ENCODE results near the gene SEPSECS. TPM values are rescaled to one million over a fixed set of nuclear protein-coding genes. Genes with fewer than 3 reads are reported as not detected.
"Not testable (repeated sequence)": the region's sequence is repeated elsewhere in the genome, so short reads cannot be mapped to it uniquely, and the experiment has no call there.

Gene SEPSECS
- total RNA-seq, 2 experiments from 2014 or later = 10.8 to 12.5 TPM

DNA sequence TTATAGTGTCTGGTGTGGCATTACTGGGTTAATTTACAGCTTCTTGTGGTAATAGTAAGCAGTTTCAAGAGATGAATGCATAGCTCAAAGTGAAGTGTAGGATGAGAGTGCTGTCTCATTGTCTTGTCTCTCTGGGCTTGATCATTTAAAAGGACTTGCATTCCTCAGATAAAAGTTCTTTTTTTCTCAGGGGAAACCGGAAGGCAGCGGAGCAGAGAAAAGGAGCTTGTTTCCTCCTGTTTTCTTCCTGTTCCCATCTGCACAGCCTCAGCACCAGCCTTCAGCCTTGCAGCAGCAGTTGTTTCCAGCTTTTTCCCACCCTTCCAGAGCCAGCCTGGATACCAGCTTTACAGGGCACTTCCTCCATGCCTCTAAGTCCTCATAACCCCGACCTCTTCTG is 68.1 kb downstream of the SEPSECS start:
- no peak for ATAC-seq
- H3K36me3 Mint-ChIP-seq (ENCODE audit: low read depth) = no peaks in the 10 kb centered on the region
- H3K4me1 Mint-ChIP-seq (ENCODE audit: low read depth) = no peaks in the 10 kb centered on the region
- DNase-seq = no peak
- H3K4me3 Mint-ChIP-seq = no peak overlapping the region
- ChIA-PET POLR2A (interaction anchor here (0.6 kb wide), 1 partner anchor 30 kb away, joined by 3 read pairs; no protein-coding TSS in a partner anchor), CTCF (interaction anchor here (2.0 kb wide), 1 partner anchor 47 kb away, joined by 4 read pairs; no protein-coding TSS in a partner anchor)
- no peaks in the 10 kb centered on the region for H3K9me3 Mint-ChIP-seq (ENCODE audit: insufficient read depth)
- peaks cover 24% of the 10 kb centered on the region for H3K27me3 Mint-ChIP-seq (ENCODE audit: low read depth)
- H3K27ac Mint-ChIP-seq = no peak overlapping the region

DNA sequence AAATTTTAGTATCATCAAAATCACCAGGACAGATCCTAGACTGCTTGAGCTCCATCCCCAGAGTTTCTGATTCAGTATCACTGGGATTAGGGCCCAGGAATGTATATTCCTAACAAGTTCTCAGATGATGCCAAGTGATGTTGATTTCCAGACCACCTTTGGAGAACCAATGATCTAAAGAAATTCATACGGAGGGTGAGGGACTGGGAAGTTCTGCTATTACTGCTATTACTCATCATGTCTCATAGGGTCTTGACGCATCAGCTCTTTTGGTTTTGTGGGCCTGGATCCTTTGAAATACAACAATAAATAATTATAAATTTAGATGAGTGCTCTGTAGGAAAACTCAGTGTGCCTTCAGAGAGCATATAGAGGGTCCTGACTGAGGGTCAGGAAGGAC is 69.7 kb downstream of the SEPSECS start:
- Mint-ChIP-seq H3K36me3 (ENCODE audit: low read depth) (no peaks in the 10 kb centered on the region), H3K4me1 (ENCODE audit: low read depth) (no peaks in the 10 kb centered on the region), H3K9me3 (ENCODE audit: insufficient read depth) (no peaks in the 10 kb centered on the region), H3K27me3 (ENCODE audit: low read depth) (peaks cover 31% of the 10 kb centered on the region), H3K27ac (no peak overlapping the region), H3K4me3 (no peak overlapping the region)
- POLR2A ChIA-PET = no interaction called here
- ATAC-seq (no peak), DNase-seq (no peak)
- CTCF ChIA-PET = no interaction called here

DNA sequence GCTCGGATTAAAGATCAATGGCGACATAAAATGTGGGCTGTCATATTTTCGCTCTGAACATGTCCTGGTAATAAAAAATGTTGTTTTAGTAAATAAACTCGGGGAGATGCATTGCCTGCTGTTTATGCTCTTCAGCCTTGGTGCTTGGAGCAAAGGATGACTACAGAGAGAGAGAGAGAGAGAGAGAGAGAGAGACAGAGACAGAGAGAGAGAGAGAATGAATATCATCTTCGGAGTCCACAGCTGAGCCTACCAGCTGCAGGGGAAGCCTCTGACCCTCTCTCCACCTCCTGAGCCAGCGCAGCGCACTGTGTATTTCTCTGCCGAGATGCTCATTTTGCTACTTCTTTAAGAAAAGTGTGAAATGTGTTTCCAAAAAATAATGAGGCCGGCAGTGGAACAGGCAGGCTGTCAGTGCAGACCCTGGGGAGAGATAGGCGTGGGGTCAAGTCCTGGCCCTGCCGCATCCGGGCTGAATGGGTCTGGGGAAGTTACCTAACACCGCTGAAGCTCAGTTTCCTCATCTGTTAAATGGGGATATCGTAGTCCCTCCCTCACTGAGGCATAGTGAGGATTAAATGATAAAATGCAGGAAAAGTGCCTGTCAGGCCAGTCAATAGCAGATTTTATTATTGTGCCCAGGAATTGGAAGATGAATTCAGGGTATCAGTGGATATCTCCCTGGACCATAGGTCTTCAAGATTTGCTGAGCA is 71.0 kb downstream of the SEPSECS start:
- no peak for ATAC-seq
- peaks cover 33% of the 10 kb centered on the region for H3K27me3 Mint-ChIP-seq (ENCODE audit: low read depth)
- no peak overlapping the region for H3K27ac Mint-ChIP-seq
- DNase-seq = no peak
- H3K36me3 Mint-ChIP-seq (ENCODE audit: low read depth) = no peaks in the 10 kb centered on the region
- CTCF ChIA-PET = interaction anchor here (2.5 kb wide), 1 partner anchor 55 kb away, joined by 6 read pairs; no protein-coding TSS in a partner anchor
- no peaks in the 10 kb centered on the region for H3K4me1 Mint-ChIP-seq (ENCODE audit: low read depth)
- no peak overlapping the region for H3K4me3 Mint-ChIP-seq
- POLR2A ChIA-PET = no interaction called here
- H3K9me3 Mint-ChIP-seq (ENCODE audit: insufficient read depth) = no peaks in the 10 kb centered on the region

- no peak for ATAC-seq
- ChIA-PET CTCF (interaction anchor here (2.5 kb wide), 1 partner anchor 56 kb away, joined by 6 read pairs; no protein-coding TSS in a partner anchor), POLR2A (no interaction called here)
- H3K9me3 Mint-ChIP-seq (ENCODE audit: insufficient read depth) = no peaks in the 10 kb centered on the region
- peaks cover 33% of the 10 kb centered on the region for H3K27me3 Mint-ChIP-seq (ENCODE audit: low read depth)
- no peaks in the 10 kb centered on the region for H3K4me1 Mint-ChIP-seq (ENCODE audit: low read depth)
- no peak overlapping the region for H3K27ac Mint-ChIP-seq
- no peaks in the 10 kb centered on the region for H3K36me3 Mint-ChIP-seq (ENCODE audit: low read depth)
- no peak overlapping the region for H3K4me3 Mint-ChIP-seq
- DNase-seq = no peak
Observed at GRCh38 chr4:25088093-25088952, 71.9 kb downstream of the SEPSECS start.

- ATAC-seq = no peak
- CTCF ChIA-PET = no interaction called here
Observed at GRCh38 chr4:25085671-25086070, 74.6 kb downstream of the SEPSECS start.

DNA sequence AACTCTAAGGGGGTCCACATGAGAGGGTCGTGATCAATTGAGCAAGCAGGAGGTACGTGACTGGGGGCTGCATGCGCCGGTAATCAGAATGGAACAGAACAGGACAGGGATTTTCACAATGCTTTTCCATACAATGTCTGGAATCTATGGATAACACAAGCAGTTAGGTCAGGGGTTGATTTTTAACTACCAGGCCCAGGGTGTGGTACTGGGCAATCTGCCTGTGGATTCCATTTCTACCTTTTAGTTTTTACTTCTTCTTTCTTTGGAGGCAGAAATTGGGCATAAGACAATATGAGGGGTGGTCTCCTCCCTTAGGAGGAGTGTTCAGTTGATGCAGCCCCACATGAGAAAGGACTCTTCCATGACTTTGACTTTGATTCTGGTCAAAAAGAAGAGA is 76.8 kb downstream of the SEPSECS start:
- CTCF ChIA-PET; H3K27ac Mint-ChIP-seq; H3K4me3 Mint-ChIP-seq; POLR2A ChIA-PET; H3K36me3 Mint-ChIP-seq (ENCODE audit: low read depth); DNase-seq; H3K9me3 Mint-ChIP-seq (ENCODE audit: insufficient read depth); H3K4me1 Mint-ChIP-seq (ENCODE audit: low read depth); ATAC-seq: not testable (repeated sequence)
- peaks cover 24% of the 10 kb centered on the region for H3K27me3 Mint-ChIP-seq (ENCODE audit: low read depth)

More at GRCh38 chr4:25085671-25086070, 74.6 kb downstream of the SEPSECS start:
- Mint-ChIP-seq H3K27me3 (ENCODE audit: low read depth) (peaks cover 33% of the 10 kb centered on the region), H3K4me3 (no peak overlapping the region), H3K9me3 (ENCODE audit: insufficient read depth) (no peaks in the 10 kb centered on the region), H3K27ac (no peak overlapping the region), H3K4me1 (ENCODE audit: low read depth) (no peaks in the 10 kb centered on the region), H3K36me3 (ENCODE audit: low read depth) (no peaks in the 10 kb centered on the region)
- POLR2A ChIA-PET = no interaction called here
- DNase-seq = no peak

GRCh38 chr4:25081866-25082471 is 78.3 kb downstream of the SEPSECS start:
- ATAC-seq = no peak
- DNase-seq = no peak
- Mint-ChIP-seq H3K9me3 (ENCODE audit: insufficient read depth) (no peaks in the 10 kb centered on the region), H3K27me3 (ENCODE audit: low read depth) (peaks cover 11% of the 10 kb centered on the region), H3K27ac (no peak overlapping the region), H3K36me3 (ENCODE audit: low read depth) (no peaks in the 10 kb centered on the region), H3K4me1 (ENCODE audit: low read depth) (no peaks in the 10 kb centered on the region), H3K4me3 (no peak overlapping the region)
- CTCF ChIA-PET = no interaction called here
- POLR2A ChIA-PET = no interaction called here

DNA sequence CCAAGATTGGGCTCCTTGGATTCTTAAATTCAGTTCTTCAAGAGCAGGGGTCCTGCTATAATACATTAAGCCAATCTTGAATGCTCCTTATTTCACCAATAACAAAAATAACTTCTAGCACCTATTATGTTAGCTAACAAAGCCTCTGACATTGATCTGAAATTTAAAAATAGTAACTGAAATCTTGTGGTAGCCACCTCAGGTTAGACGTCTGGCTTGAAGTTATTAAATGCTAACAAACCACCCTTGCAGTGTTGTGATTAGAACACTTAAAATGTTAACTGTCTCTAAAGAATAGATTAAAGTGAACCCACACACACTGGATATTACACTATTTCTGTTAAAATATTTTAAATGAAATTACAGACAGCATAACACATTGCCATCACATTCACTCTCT is 79.7 kb downstream of the SEPSECS start:
- DNase-seq (no peak), ATAC-seq (no peak)
- H3K27me3 Mint-ChIP-seq (ENCODE audit: low read depth) = peaks cover 5% of the 10 kb centered on the region
- no peaks in the 10 kb centered on the region for H3K9me3 Mint-ChIP-seq (ENCODE audit: insufficient read depth)
- ChIA-PET POLR2A (no interaction called here), CTCF (no interaction called here)
- H3K27ac Mint-ChIP-seq = no peak overlapping the region
- H3K4me3 Mint-ChIP-seq = no peak overlapping the region
- H3K4me1 Mint-ChIP-seq (ENCODE audit: low read depth) = no peaks in the 10 kb centered on the region
- H3K36me3 Mint-ChIP-seq (ENCODE audit: low read depth) = no peaks in the 10 kb centered on the region

- Mint-ChIP-seq H3K36me3 (ENCODE audit: low read depth) (no peaks in the 10 kb centered on the region), H3K4me1 (ENCODE audit: low read depth) (no peaks in the 10 kb centered on the region), H3K27me3 (ENCODE audit: low read depth) (peaks cover 4% of the 10 kb centered on the region), H3K9me3 (ENCODE audit: insufficient read depth) (no peaks in the 10 kb centered on the region), H3K27ac (no peak overlapping the region), H3K4me3 (no peak overlapping the region)
- DNase-seq (no peak), ATAC-seq (no peak)
- POLR2A ChIA-PET = no interaction called here
- CTCF ChIA-PET = no interaction called here
Observed at GRCh38 chr4:25078523-25078922, 81.7 kb downstream of the SEPSECS start.

- ChIA-PET CTCF (no interaction called here), POLR2A (no interaction called here)
- ATAC-seq (no peak), DNase-seq (no peak)
- Mint-ChIP-seq H3K4me3 (no peak overlapping the region), H3K4me1 (ENCODE audit: low read depth) (no peaks in the 10 kb centered on the region), H3K36me3 (ENCODE audit: low read depth) (no peaks in the 10 kb centered on the region), H3K9me3 (ENCODE audit: insufficient read depth) (no peaks in the 10 kb centered on the region), H3K27ac (no peak overlapping the region), H3K27me3 (ENCODE audit: low read depth) (peaks cover 4% of the 10 kb centered on the region)
Observed at GRCh38 chr4:25076625-25077398, 83.4 kb downstream of the SEPSECS start.

DNA sequence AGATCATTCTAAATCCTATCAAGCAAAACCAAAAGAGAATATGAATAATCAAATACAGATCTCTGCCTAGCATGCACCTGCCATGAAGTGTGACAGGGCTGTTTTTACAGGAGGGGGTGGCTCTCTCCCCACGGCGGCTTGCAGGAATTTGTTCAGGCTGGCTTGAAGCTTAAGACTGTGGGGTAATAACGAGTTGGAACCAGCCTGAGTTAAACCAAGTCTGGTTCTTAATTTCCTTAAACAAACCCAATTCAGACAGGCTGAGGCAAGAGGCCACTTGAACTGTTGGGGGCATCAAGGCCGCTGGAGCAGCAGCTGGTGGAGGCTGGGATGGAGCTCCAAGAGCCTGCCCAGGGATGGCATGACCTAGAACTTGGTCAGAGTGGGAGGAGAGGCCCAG is 84.4 kb downstream of the SEPSECS start:
- DNase-seq = no peak
- ChIA-PET POLR2A (no interaction called here), CTCF (no interaction called here)
- H3K27me3 Mint-ChIP-seq (ENCODE audit: low read depth) = peaks cover 4% of the 10 kb centered on the region
- no peaks in the 10 kb centered on the region for H3K9me3 Mint-ChIP-seq (ENCODE audit: insufficient read depth)
- no peak overlapping the region for H3K4me3 Mint-ChIP-seq
- ATAC-seq = no peak
- no peaks in the 10 kb centered on the region for H3K36me3 Mint-ChIP-seq (ENCODE audit: low read depth)
- no peaks in the 10 kb centered on the region for H3K4me1 Mint-ChIP-seq (ENCODE audit: low read depth)
- H3K27ac Mint-ChIP-seq = no peak overlapping the region

Measured in activated CD8-positive, alpha-beta T cell treated with anti-CD3 and anti-CD28 coated beads, Interleukin-2, amount 10 ng/mL, durations not matched to agents 7 days and 5 days (primary cell).